ENCODE results near the gene NCAPD3.

GRCh38 chr11:134205729-134206128 lies 18.0 kb downstream of the NCAPD3 start:
- TF ChIP-seq GATA2 (IDR thresholded peaks at IDR 0.05; ENCODE audit: low read depth, low read length) (no peak), GATA3 (IDR thresholded peaks at IDR 0.05; ENCODE audit: low read depth, low read length) (no peak)

Measured in SH-SY5Y (cell line).